H9 (cell line): ENCODE results near the gene WNT8B. TPM values are rescaled to one million over a fixed set of nuclear protein-coding genes. Genes with fewer than 3 reads are reported as not detected.

ENCODE experiments used
- DNase-seq: peaks from one replicate; pipeline ENCODE4 v3.0.0-alpha.2; 2017
- H2AFZ ChIP-seq: one replicate; pipeline ENCODE4 v1.6.1; 2013; ENCODE audit warnings: mild to moderate bottlenecking, low read length, control low read depth, moderate library complexity
- H2AK5ac ChIP-seq: 2 replicates; pipeline ENCODE4 v1.6.1; 2013; ENCODE audit warnings: low read length, control low read depth, mixed read lengths; ENCODE audit not compliant: insufficient read length
- H2BK120ac ChIP-seq: one replicate; pipeline ENCODE4 v1.6.1; 2013; ENCODE audit warnings: low read depth, mild to moderate bottlenecking, low read length, control low read depth, inconsistent platforms; ENCODE audit not compliant: poor library complexity, severe bottlenecking
- H2BK12ac ChIP-seq: 2 replicates; pipeline ENCODE4 v1.6.1; 2013; ENCODE audit warnings: low read length, control low read depth, mixed read lengths, low read depth; ENCODE audit not compliant: insufficient read length
- H2BK15ac ChIP-seq: 2 replicates; pipeline ENCODE4 v1.6.1; 2013; ENCODE audit warnings: low read depth, low read length, control low read depth
- H2BK20ac ChIP-seq: one replicate; pipeline ENCODE4 v1.6.1; 2013; ENCODE audit warnings: low read depth, mild to moderate bottlenecking, low read length, control low read depth, inconsistent platforms; ENCODE audit not compliant: poor library complexity, severe bottlenecking
- H2BK5ac ChIP-seq: 2 replicates; pipeline ENCODE4 v1.6.1; 2013; ENCODE audit warnings: low read length, control low read depth, mixed read lengths; ENCODE audit not compliant: insufficient read length
- H3K14ac ChIP-seq: 2 replicates; pipeline ENCODE4 v1.6.1; 2013; ENCODE audit warnings: low read length, control low read depth; ENCODE audit not compliant: insufficient read depth
- H3K18ac ChIP-seq: 2 replicates; pipeline ENCODE4 v1.6.1; 2013; ENCODE audit warnings: low read depth, mild to moderate bottlenecking, mixed read lengths, low read length, control low read depth; ENCODE audit not compliant: insufficient read length
- H3K23ac ChIP-seq: 2 replicates; pipeline ENCODE4 v1.6.1; 2013; ENCODE audit warnings: low read length, control low read depth, mixed read lengths, low read depth; ENCODE audit not compliant: insufficient read length
- H3K23me2 ChIP-seq: 2 replicates; pipeline ENCODE4 v1.6.1; 2013; ENCODE audit warnings: low read depth, mild to moderate bottlenecking, mixed read lengths, low read length, control low read depth; ENCODE audit not compliant: insufficient read length, poor library complexity, severe bottlenecking
- H3K27ac ChIP-seq: 2 replicates; pipeline ENCODE4 v1.5.1; 2013; ENCODE audit warnings: low read length, control low read depth, mixed read lengths, low read depth; ENCODE audit not compliant: insufficient read length
- H3K27me3 ChIP-seq: 2 replicates; pipeline ENCODE4 v1.6.1; 2013; ENCODE audit warnings: low read length, control low read depth, inconsistent platforms; ENCODE audit not compliant: insufficient read depth
- H3K4ac ChIP-seq: 2 replicates; pipeline ENCODE4 v1.6.1; 2013; ENCODE audit warnings: low read depth, mild to moderate bottlenecking, control low read depth, inconsistent platforms, low read length, moderate library complexity
- H3K4me1 ChIP-seq: 2 replicates; pipeline ENCODE4 v1.6.1; 2013; ENCODE audit warnings: low read length, control low read depth, inconsistent platforms; ENCODE audit not compliant: insufficient read depth
- H3K4me2 ChIP-seq: 2 replicates; pipeline ENCODE4 v1.6.1; 2013; ENCODE audit warnings: low read length, control low read depth, mixed read lengths; ENCODE audit not compliant: insufficient read length, insufficient read depth
- H3K56ac ChIP-seq: 2 replicates; pipeline ENCODE4 v1.6.1; 2013; ENCODE audit warnings: low read depth, mild to moderate bottlenecking, mixed read lengths, low read length, control low read depth; ENCODE audit not compliant: insufficient read length
- H3K79me1 ChIP-seq: 2 replicates; pipeline ENCODE4 v1.6.1; 2013; ENCODE audit warnings: low read depth, mild to moderate bottlenecking, moderate library complexity, low read length, control low read depth, inconsistent platforms; ENCODE audit not compliant: insufficient read depth, poor library complexity, severe bottlenecking
- H3K79me2 ChIP-seq: 2 replicates; pipeline ENCODE4 v1.6.1; 2013; ENCODE audit warnings: low read length, control low read depth, inconsistent platforms; ENCODE audit not compliant: insufficient read depth
- H3K9ac ChIP-seq: 2 replicates; pipeline ENCODE4 v1.6.1; 2013; ENCODE audit warnings: low read length, control low read depth, mixed read lengths; ENCODE audit not compliant: insufficient read length; ENCODE audit errors: extremely low read depth
- H3K9me3 ChIP-seq: one replicate; pipeline ENCODE4 v1.6.1; 2013; ENCODE audit warnings: low read depth, low read length, inconsistent platforms; ENCODE audit not compliant: control insufficient read depth
- H3T11ph ChIP-seq: one replicate; pipeline ENCODE4 v1.6.1; 2013; ENCODE audit warnings: mild to moderate bottlenecking, low read length, control low read depth, inconsistent platforms
- H4K20me1 ChIP-seq: one replicate; pipeline ENCODE4 v1.6.1; 2013; ENCODE audit not compliant: control insufficient read depth, insufficient read length, insufficient read depth
- H4K5ac ChIP-seq: 2 replicates; pipeline ENCODE4 v1.6.1; 2013; ENCODE audit warnings: low read depth, mild to moderate bottlenecking, mixed read lengths, low read length, control low read depth; ENCODE audit not compliant: insufficient read length
- H4K8ac ChIP-seq: replicated peaks from 2 replicates; pipeline ENCODE4 v1.6.1; 2013; ENCODE audit warnings: low read length, control low read depth, mixed read lengths, low read depth; ENCODE audit not compliant: insufficient read length
- H4K91ac ChIP-seq: 2 replicates; pipeline ENCODE4 v1.6.1; 2013; ENCODE audit warnings: low read depth, mild to moderate bottlenecking, moderate library complexity, mixed read lengths, low read length, control low read depth; ENCODE audit not compliant: insufficient read length
- H3K27ac Mint-ChIP-seq, 3 experiments: 2 replicates in 2 of 3; 3 replicates in 1 of 3; pipeline ENCODE4 v1.8.0; 2020 to 2021; ENCODE audit warnings: mixed read lengths in 3 of 3, mild to moderate bottlenecking in 1 of 3, moderate library complexity in 1 of 3
- H3K27me3 Mint-ChIP-seq: 2 replicates; pipeline ENCODE4 v1.8.0; 2021; ENCODE audit warnings: low read depth, mild to moderate bottlenecking, moderate library complexity, mixed read lengths
- H3K36me3 Mint-ChIP-seq, 3 experiments: 2 replicates in 2 of 3; 3 replicates in 1 of 3; pipeline ENCODE4 v1.8.0; 2020 to 2021; ENCODE audit warnings: low read depth in 3 of 3, mixed read lengths in 3 of 3; ENCODE audit not compliant: insufficient read depth in 1 of 3
- H3K4me1 Mint-ChIP-seq, 2 experiments: 2 replicates each; pipeline ENCODE4 v1.8.0; 2020; ENCODE audit warnings: mixed read lengths in 2 of 2
- H3K4me3 Mint-ChIP-seq, 2 experiments: 2 replicates in 1 of 2; 3 replicates in 1 of 2; pipeline ENCODE4 v1.8.0; 2020 to 2021; ENCODE audit warnings: mild to moderate bottlenecking in 2 of 2, mixed read lengths in 2 of 2, moderate library complexity in 1 of 2
- H3K9me3 Mint-ChIP-seq, 2 experiments: 2 replicates in 1 of 2; 3 replicates in 1 of 2; pipeline ENCODE4 v1.8.0; 2020; ENCODE audit warnings: mild to moderate bottlenecking in 2 of 2, mixed read lengths in 2 of 2, moderate library complexity in 1 of 2
- WGBS: extraction: QIAGEN DNeasy Blood & Tissue Kit; methylation state at CpG from one replicate; pipeline ENCODE4 v1.1.7; 2013; ENCODE audit warnings: missing lambda C conversion rate, low lambda C conversion rate, mixed read lengths; ENCODE audit not compliant: insufficient read length; ENCODE audit errors: extremely low coverage; 5-methylcytosine and 5-hydroxymethylcytosine counted together
- total RNA-seq: library from RNA; stranded (reverse); gene quantifications from 2 replicates; pipeline ENCODE4 v1.2.1, GENCODE V29; 2021
- TF ChIP-seq, protein P1 (sequence below): fragments of 200-600 bp; sonication (generic); conservative IDR thresholded peaks from 3 replicates; pipeline ENCODE4 v1.8.0; 2021; ENCODE audit warnings: antibody characterized with exemption, mild to moderate bottlenecking

WNT8B gene
- total RNA-seq, 1 experiment from 2014 or later: not detected

DNA sequence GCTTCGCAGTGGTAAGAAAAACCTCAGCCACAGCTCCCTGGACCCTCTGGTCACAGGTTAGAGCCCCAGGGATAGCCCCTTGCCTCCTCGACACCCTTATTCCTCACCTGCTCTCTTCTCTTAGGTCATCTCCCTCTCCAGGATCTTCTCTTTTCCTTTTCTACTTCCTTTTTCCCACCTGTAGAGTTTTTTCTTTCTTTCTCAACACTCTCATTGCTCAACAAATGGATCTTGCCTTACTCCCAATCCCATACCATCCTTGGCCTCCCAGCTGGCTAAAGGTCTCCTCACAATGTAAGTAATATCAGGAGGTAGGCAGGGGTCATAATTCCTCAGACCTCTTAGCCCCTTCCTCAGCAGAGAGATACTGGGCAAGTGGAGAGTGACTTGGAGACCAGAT lies 17.2 kb downstream of the WNT8B start:
- H3K9me3 ChIP-seq: no peaks in the 10 kb centered on the region
- H3K79me2 ChIP-seq: no peaks in the 10 kb centered on the region
- no peak for DNase-seq
- H3K4me1 ChIP-seq: no peaks in the 10 kb centered on the region; the same call in none of the 2 replicates
- Mint-ChIP-seq H3K4me3 (no peak overlapping the region), H3K9me3 (0 out of 5 replicates have a peak, but pooled peaks cover 0 to 3% of the 10 kb centered on the region in 2 experiments), H3K4me1 (peaks cover 26 to 29% of the 10 kb centered on the region in 2 experiments), H3K27me3 (peaks cover 87% of the 10 kb centered on the region), H3K27ac (no peak overlapping the region), H3K36me3 (no peaks in the 10 kb centered on the region; a peak in 1 of 7 replicates)
- peaks cover 8% of the 10 kb centered on the region for H3K23me2 ChIP-seq
- H4K20me1 ChIP-seq: no peaks in the 10 kb centered on the region
- no peak overlapping the region for H3K4me2 ChIP-seq
- H3K4ac ChIP-seq: no peak overlapping the region
- H4K5ac ChIP-seq: no peak overlapping the region
- peaks cover 45% of the 10 kb centered on the region for H3K27me3 ChIP-seq
- H2BK15ac ChIP-seq: no peak overlapping the region
- no peak overlapping the region for H2AK5ac ChIP-seq
- no peak overlapping the region for H3K9ac ChIP-seq
- TF ChIP-seq, protein P1, sequence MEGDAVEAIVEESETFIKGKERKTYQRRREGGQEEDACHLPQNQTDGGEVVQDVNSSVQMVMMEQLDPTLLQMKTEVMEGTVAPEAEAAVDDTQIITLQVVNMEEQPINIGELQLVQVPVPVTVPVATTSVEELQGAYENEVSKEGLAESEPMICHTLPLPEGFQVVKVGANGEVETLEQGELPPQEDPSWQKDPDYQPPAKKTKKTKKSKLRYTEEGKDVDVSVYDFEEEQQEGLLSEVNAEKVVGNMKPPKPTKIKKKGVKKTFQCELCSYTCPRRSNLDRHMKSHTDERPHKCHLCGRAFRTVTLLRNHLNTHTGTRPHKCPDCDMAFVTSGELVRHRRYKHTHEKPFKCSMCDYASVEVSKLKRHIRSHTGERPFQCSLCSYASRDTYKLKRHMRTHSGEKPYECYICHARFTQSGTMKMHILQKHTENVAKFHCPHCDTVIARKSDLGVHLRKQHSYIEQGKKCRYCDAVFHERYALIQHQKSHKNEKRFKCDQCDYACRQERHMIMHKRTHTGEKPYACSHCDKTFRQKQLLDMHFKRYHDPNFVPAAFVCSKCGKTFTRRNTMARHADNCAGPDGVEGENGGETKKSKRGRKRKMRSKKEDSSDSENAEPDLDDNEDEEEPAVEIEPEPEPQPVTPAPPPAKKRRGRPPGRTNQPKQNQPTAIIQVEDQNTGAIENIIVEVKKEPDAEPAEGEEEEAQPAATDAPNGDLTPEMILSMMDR: no peak
- H2BK5ac ChIP-seq: no peak overlapping the region
- no peak overlapping the region for H3K56ac ChIP-seq
- H4K8ac ChIP-seq: no peak overlapping the region
- WGBS: no CpG with 5 or more reads among the region's 2 CpGs
- no peak overlapping the region for H2BK20ac ChIP-seq
- no peak overlapping the region for H3K14ac ChIP-seq
- no peak overlapping the region for H3K23ac ChIP-seq
- no peak overlapping the region for H2BK120ac ChIP-seq
- H2BK12ac ChIP-seq: no peak overlapping the region
- H3K79me1 ChIP-seq: no peaks in the 10 kb centered on the region
- no peak overlapping the region for H4K91ac ChIP-seq
- no peak overlapping the region for H2AFZ ChIP-seq
- H3T11ph ChIP-seq: no peak overlapping the region
- H3K18ac ChIP-seq: no peak overlapping the region
- H3K27ac ChIP-seq: no peak overlapping the region
